GM06990 (cell line): ENCODE data around the gene ABCB6.

ENCODE experiments used
- DNase-seq: peaks from one replicate; pipeline ENCODE4 v3.0.0-alpha.2; 2011; ENCODE audit not compliant: insufficient read length; ENCODE audit errors: extremely low read depth
- H3K27me3 ChIP-seq: replicated peaks from 2 replicates; pipeline ENCODE4 v1.6.0; 2011; ENCODE audit warnings: low read length; ENCODE audit not compliant: control insufficient read depth, insufficient read depth
- H3K36me3 ChIP-seq: 2 replicates; pipeline ENCODE4 v1.5.1; 2011; ENCODE audit warnings: low read length; ENCODE audit not compliant: control insufficient read depth, insufficient read depth
- H3K4me3 ChIP-seq: replicated peaks from 2 replicates; pipeline ENCODE4 v1.5.1; 2011; ENCODE audit warnings: low read depth, mild to moderate bottlenecking, control low read depth, low read length
- TF ChIP-seq, protein P1 (sequence below): IDR thresholded peaks from 2 replicates; pipeline ENCODE4 v1.5.1; 2011; ENCODE audit warnings: low read length, control low read depth, mild to moderate bottlenecking, inconsistent platforms; ENCODE audit not compliant: insufficient read depth, poor library complexity, severe bottlenecking

ABCB6 gene

DNA sequence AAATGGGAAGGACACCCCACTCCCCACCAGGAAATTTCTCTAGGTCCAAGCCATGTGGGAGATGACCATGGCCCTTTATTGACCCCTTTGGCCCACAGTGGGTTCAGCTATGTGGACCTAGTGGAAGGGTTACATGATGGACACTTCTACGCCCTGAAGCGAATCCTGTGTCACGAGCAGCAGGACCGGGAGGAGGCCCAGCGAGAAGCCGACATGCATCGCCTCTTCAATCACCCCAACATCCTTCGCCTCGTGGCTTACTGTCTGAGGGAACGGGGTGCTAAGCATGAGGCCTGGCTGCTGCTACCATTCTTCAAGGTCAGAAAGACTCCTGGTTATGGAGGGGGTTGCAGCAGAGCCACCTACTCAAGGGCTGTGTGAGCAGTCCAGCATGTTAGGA, 27.8 kb upstream of the ABCB6 start:
- H3K4me3 ChIP-seq, result no peak overlapping the region
- TF ChIP-seq, protein P1, sequence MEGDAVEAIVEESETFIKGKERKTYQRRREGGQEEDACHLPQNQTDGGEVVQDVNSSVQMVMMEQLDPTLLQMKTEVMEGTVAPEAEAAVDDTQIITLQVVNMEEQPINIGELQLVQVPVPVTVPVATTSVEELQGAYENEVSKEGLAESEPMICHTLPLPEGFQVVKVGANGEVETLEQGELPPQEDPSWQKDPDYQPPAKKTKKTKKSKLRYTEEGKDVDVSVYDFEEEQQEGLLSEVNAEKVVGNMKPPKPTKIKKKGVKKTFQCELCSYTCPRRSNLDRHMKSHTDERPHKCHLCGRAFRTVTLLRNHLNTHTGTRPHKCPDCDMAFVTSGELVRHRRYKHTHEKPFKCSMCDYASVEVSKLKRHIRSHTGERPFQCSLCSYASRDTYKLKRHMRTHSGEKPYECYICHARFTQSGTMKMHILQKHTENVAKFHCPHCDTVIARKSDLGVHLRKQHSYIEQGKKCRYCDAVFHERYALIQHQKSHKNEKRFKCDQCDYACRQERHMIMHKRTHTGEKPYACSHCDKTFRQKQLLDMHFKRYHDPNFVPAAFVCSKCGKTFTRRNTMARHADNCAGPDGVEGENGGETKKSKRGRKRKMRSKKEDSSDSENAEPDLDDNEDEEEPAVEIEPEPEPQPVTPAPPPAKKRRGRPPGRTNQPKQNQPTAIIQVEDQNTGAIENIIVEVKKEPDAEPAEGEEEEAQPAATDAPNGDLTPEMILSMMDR, result no peak

DNA sequence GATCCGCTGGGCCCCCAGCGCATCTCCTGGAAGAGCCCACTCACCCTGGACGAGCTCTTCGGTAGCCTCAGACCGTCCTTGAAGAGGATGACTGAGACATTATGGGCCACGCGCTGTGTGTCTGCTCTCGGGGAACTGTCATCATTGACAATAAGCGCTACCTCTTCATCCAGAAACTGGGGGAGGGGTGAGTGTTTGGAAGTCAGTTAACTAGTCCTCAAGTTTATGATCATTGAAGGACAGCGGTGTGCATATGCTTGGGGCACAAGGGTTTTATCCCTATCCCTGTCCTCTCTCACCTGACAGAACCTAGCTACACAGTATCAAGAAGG, 27.1 kb upstream of the ABCB6 start:
- H3K27me3 ChIP-seq, result no peaks in the 10 kb centered on the region
- DNase-seq, result no peak
- H3K36me3 ChIP-seq, result peaks cover 14% of the 10 kb centered on the region
- TF ChIP-seq, protein P1, result no peak
- peak overlapping the region; percentile 82 for H3K4me3 ChIP-seq

More for the DNA sequence above, 27.8 kb upstream of the ABCB6 start:
- DNase-seq, result no peak
- no peaks in the 10 kb centered on the region for H3K27me3 ChIP-seq
- peaks cover 18% of the 10 kb centered on the region for H3K36me3 ChIP-seq

DNA sequence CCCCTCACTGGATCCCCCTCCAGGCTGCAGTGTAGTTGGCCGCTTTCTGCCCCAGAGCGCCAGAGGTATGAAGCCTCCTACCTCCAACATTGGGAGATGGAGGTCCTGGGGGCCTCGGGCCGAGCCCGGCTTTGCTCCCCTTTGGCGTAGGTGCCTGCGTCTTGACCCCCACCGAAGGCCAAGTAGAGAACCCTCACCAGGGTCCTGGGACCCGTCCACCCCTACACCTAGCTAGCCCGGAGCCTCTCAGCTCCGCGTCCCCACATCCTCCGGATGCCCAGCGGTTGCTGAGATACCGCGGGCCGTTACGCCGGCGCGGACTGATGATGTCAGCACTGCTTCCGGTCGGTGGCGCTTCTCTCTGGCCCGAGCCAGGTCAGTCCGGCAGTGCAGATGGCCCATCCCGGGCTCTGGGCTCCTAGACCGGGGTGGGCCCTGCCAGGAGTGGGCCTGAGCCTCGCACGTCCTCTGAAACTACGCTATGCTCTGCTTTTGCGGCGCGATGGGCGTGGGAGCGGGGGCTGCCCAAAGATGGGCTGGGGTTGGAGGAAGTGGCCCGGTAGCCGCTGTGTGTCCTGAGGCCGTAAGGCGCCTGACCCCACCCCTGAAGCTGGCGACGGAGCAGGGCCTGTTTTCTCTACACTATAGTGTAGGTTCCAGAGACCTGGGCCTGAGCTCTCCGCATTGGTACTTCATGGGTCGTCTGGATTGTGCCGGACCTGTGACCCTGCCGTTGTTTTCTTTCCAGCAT, 26.6 kb upstream of the ABCB6 start, which contains the start of the genes GLB1L and STK16:
Gene GLB1L, minus strand, starts transcription at position 297 of the 751 bp plus-strand sequence. CDS start 1,871 bp downstream, outside the sequence.
Gene STK16, plus strand, starts transcription at position 332 of the 751 bp plus-strand sequence. CDS start 521 bp downstream, outside the sequence.
- Histone ChIP-seq H3K27me3 (no peaks in the 10 kb centered on the region), H3K4me3 (peak within 1 kb of the TSS; percentile 82), H3K36me3 (peaks cover 11% of the 10 kb centered on the region)
- TF ChIP-seq, protein P1, result no peak
- peak; percentile 92 for DNase-seq

DNA sequence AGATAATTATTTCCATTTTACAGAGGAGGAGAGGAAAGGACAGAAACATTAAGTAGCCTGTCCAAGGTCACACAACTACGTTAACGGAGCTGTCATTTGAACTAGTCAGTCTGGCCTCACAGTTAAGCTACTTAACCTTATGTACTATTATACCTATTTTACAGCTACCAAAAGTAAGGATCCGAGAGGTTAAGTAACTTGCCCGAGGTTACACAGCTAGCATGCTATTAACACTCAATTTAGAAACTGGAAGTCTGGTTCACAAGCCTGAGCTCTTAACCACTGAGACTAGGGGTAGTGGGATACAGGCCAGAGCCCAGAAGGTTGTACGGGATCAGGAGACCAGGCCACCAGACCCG, 26.0 kb upstream of the ABCB6 start:
- peak overlapping the region; percentile 82 for H3K4me3 ChIP-seq
- H3K27me3 ChIP-seq, result no peaks in the 10 kb centered on the region
- peaks cover 7% of the 10 kb centered on the region for H3K36me3 ChIP-seq
- TF ChIP-seq, protein P1, result no peak
- DNase-seq, result no peak

DNA sequence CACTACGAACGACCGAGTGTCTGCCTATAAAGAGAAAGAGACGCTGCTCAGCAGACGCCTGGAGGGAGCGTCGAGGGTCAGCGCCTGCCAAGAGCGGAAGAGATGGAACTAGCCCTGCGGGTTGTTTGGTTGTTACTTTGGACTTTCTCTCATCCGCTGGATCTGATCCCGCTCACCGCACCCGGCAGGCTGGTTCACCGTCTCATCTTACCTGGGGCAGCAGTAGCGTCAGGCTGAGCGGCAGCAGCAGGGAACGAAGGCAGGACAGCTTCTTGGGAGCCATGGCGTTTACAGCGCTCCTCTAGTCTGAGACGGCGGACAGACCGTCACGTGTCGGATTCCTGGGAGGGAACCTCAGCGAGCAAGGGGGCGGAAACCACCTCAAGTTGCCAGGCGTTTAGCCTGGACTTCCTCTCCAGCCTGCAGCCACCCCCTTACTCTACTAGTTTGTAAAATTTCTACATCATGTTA, 24.6 kb upstream of the ABCB6 start:
- H3K4me3 ChIP-seq, result no peak overlapping the region
- no peak for DNase-seq
- TF ChIP-seq, protein P1, result no peak
- peaks cover 7% of the 10 kb centered on the region for H3K36me3 ChIP-seq
- no peaks in the 10 kb centered on the region for H3K27me3 ChIP-seq
